GM21737 (cell line): ENCODE results near the gene CALCOCO1.

Experiments
- ATAC-seq: cut with Tn5 transposase; IDR thresholded peaks from one replicate; pipeline ENCODE4 v1.9.1; 2021; ENCODE audit warnings: mild to moderate bottlenecking, moderate library complexity; ENCODE audit not compliant: unreplicated experiment

The CALCOCO1 gene

GRCh38 chr12:53752621-53753020 is 25.4 kb upstream of the CALCOCO1 start:
- ATAC-seq: no peak

DNA sequence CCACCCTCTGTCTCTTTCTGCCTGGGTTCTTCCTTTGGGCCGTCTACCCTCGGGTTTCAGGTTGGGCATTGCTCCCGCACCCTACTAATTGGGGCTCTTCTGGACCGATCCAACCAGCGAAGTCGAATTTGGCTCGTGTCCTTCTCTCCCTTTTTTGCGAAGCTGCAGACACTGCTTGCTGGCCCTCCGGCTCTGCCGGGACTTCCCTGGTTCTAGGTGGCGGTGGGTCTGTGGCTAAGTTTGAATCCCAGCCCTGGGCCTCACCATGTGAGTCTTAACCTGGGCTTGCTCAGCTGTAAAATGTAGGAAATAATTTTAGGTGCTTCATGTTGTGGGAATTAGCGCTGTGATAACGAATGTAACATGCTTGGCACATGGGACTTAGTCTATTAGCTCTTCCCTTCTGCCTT is 24.9 kb upstream of the CALCOCO1 start:
- no peak for ATAC-seq

DNA sequence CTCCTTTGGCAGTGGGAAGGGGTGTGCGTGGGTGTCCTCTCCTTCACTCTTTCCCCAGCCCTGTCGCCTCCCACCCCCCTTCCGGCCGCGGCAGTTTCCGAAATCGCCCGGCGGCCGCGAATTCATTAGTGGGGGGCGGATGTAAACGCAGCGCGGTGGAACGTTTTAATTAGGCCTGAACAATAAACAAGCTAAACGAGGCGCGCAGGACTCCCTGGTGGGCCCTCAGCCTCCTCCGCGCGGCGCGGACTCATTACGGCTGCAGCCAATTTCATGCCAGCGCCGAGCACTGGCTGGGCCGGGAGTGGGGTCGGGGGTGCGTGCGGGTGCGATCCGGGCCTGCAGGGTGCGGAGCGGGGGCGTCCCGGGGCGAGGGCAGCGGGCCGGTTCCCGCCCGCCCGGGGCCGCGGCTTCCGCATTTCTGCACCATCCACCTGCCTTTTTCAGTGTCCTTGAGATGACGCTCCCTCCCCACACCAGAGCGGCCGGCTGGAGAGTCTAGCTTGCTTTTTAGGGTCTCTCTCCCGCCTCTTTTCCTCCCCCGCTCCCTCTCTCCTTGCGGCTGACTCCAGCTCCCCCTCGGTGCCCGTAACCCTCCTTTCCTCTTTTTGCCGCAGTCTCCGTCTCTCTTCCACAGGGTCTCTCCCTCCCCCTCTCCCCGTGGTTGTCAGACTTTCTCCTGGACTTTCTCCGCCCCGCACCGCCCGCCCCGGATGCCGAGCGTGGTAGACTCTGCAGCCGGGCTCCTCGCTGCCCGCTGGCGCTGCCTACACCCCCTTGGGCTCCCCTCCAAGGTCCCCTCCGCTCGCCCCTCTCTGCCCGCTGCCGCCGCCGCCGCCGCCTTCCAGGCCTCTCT is 24.3 kb upstream of the CALCOCO1 start, which contains the start of gene CISTR:
Gene CISTR, minus strand, starts transcription at position 644 of the 856 bp plus-strand sequence.
- peak; percentile 32 for ATAC-seq

GRCh38 chr12:53750812-53751335 is 23.6 kb upstream of the CALCOCO1 start:
- peak; percentile 19 for ATAC-seq

DNA sequence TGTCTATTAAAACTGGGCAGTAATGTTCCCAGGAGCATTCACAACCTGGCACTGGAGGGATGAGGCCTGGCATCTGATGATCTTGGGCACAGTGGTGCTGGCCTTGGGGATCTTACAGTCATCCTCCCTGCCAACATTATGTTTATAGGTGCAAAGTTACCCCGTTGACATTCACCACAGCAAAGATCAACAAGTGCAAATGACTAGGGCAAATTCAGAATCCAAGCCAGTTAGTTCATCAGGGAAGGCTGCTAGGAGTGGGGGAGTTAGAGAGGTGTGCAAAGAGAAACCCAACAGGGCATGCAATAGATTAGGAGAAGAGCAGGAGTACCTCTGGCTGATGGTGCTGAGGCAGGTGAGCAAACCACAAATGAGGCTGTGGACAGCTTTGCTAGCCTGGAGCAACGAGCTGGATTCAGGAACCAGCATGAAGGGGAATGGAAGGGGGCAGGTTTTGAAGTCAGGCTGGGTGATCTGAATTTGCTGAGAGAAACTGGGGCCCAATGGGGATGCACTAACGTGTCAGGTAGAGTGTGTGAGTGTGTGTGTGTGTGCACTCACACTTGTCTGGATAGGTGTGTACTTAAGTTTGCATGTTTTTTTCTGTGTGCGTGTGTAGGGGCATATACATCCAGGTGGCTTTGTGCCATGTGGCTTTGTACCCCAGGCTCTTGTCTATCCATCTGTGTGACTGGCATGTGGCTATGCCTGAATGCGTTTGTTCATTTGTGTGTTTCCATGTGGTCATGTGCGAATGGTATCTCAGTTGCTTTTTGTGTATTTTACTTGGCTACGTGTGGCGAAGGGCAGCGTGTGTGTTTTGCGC is 22.9 kb upstream of the CALCOCO1 start:
- ATAC-seq: no peak

GRCh38 chr12:53748072-53748840 is 21.0 kb upstream of the CALCOCO1 start:
- ATAC-seq: no peak

DNA sequence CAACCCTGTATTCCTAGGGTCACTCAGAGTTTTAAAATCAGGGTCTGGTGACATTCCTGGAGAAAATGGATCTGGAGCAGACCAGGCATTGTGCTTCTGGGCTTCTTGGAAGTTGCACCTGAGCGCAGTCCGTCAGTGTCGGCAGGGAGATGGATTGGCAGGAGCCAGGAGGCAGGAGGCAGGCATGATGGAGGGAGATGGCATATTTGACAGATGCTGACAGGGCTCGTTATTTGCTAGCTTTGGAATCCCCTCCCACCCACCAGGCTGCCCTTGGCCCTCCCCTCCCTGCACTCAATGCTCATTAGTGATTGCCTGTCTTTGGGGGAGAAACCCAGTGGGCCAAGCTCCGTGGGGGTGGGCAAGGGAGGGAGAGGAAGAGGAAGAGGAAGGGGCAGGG is 19.8 kb upstream of the CALCOCO1 start:
- no peak for ATAC-seq

DNA sequence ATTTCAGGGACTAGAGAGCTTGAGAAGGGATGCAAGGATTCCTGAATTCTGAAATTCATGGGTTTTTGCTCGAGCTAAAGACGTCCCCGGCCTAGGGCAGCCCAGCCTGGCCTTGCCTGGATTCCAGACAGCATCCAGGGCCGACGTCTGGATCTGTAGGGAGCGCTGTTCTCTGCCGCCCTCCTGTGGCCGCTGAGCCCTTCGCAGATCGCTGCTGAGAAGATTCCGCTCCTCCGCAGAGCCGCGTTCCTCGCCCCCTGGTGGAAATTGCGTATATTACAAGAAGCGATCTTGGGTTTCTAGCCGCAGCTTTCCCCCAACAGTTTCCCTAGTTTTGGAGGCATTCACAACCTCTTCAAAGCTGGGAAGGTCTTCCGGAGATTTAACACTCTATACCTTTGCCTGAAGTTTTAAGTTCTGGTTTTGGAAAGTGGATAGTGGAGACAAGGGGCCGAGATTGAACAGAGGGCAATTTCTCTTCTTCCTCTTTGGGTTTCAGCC is 19.4 kb upstream of the CALCOCO1 start:
- ATAC-seq: peak; percentile 46

GRCh38 chr12:53744751-53745150 is 17.5 kb upstream of the CALCOCO1 start:
- no peak for ATAC-seq

DNA sequence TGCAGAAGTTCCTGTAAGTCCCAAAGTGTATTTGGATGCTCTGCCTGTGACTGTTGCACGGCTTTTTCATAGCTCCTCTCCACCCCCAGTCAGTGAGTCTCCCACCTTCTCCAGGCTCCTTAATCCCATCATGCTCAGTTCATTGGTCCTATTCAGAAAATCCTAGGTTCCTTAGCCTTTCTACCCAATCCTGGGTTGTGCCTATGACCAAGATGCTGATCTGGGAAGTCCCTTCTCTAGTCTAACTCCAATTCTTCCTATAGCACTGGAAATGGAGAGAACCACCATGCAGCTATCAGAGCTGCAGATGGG is 16.8 kb upstream of the CALCOCO1 start:
- no peak for ATAC-seq

DNA sequence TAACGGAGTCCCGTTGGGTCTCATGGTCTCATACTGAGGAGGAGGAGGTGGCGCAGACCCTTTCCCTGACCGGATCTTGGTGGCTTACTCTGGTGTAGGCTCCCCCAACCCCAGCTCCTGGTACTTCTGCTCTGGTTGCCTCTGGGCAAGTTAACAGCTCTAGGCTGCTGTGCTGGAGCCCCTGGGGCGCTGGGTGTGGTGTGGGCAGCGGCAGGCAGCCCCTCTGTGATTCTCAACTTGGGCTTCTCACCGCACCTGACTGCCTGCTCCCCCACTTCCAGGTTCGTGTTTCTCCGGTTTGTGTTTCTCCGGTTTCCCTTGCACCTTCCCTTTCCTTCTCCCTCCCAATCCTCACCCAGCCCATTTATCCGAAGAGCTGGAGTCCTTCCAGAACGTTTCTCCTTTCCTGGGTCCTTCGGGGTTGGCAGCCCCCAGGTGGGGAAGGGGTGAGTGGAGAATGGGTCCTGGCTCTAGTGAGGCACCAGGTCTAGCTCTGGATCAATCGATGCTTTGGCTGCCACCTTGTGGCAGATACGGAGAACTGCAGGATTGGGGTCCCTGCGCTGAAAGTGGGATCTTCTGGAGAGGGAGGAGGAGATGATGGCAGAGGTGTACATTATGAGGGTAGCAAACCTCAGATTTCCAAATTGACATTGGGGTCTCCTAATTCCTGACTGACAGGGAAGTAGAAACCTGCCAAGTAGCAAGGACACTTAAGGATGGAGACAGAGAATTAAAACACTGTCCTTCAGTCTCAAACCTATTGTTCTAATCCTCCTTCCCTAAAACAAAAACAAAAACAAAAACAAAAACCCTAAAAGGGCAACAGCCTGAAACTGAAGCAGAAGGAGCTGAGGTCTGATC is 16.2 kb upstream of the CALCOCO1 start:
- no peak for ATAC-seq

- ATAC-seq: no peak
These were observed 12.9 kb upstream of the CALCOCO1 start for GRCh38 chr12:53740130-53740491.

GRCh38 chr12:53739214-53740129 is 12.2 kb upstream of the CALCOCO1 start:
- ATAC-seq: no peak

DNA sequence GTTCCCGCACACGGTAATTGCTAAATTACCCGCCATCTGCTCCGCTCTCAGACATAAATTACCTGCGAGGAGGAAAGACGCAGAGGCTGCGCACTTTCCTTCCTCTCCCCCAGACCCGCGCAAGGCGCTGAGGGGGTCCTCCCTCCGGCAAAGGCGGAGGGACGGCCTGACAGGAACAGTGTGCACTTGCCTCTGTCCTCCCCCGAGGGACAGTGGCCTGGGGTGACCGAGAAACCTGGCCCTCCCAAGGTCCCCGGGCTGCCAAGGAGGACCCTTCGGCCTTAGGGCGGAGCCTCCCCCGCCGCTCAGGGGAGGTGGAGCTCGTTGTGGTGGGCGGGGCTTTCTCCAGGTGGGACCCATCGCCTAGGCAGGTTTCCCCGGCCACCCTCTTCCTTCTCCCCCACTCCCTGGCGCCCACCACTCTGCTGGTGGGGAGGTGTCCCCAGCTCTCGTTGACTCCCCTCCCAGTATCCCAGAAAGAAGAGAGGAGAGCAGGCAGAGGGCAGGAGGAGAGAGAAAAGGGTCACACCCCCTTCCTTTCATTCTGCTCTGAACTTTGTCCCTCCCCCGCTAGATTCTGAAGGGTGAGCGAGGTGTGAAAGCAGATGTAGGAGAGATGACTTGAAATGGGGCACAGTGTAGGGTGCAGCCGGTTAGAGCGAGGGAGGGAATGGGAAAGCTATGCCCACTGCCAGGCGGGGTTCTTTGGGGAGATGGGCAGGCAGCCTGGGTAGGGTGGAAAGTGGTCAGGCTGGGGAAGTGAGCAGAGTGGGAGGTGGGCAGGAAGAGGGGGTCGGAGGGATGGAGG is 11.4 kb upstream of the CALCOCO1 start:
- no peak for ATAC-seq

DNA sequence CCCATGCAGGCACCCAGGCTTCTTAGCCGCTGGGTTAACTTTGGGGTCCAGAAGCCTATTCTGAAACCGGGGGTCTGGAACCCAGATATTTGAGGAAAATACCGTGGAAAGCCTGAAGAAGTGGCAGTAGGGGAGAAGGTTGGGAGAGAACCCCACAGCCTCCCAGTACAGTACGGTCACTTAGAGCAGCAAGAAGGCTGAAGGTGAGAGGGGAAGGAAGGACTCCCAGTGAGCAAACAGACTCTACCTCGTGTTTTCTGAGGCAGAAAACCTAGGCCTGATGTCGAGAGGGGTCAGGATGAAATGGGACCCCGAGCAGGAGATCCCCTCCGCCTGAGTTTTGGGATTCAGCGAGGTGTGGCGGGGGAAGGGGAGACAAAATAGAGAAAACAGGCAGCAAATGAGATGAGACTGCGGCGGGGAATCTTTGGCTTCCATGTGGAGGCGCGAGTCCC is 10.7 kb upstream of the CALCOCO1 start:
- no peak for ATAC-seq

DNA sequence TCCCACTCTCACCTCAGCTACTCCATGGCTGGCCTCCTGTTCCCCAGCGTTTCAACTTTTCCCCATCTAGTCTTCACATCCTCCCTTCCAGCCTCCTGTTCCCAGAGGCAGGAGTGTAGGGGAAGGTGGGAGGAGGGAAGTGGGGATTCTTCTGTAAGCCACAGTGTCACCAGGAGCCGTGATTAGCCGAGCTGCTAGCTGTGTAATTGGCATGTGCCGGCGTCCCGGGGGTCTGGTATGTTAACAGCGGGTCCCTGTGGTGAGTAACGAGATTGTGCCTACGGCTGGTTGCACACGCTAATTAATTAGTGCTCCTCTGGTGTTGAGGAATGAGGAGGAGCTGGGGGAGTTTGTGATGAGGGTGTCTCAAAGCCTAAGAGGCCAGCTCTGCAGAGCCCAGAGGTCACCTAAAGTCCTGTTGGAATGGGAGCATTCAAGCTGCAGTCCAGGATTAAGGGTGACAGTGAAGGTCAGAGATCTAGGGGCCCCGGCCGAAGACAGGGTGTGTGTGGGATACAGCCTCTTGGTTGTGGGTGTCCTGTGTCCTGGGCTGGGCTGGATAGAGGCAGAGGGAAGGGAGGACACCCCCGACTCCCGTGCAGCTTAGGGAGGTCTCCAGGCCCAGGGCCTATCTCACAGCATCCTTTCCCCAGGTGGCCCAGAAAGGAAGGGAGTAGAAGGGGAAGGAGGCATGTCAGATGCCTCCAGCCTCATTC is 10.0 kb upstream of the CALCOCO1 start:
- ATAC-seq: no peak

GRCh38 chr12:53736592-53736991 is 9.3 kb upstream of the CALCOCO1 start:
- no peak for ATAC-seq
